Keratinocyte (primary cell): ENCODE data around the gene CEP95.

Experiments used
- EZH2 ChIP-seq: IDR thresholded peaks from one replicate; pipeline ENCODE4 v1.6.1; 2012; ENCODE audit warnings: inconsistent platforms, mild to moderate bottlenecking, low read length, moderate library complexity
- TF ChIP-seq, protein P1 (sequence below), 3 experiments: IDR thresholded peaks in 1 of 3; conservative IDR thresholded peaks in 1 of 3; optimal IDR thresholded peaks in 1 of 3; 2 replicates in 2 of 3; 3 replicates in 1 of 3; pipeline versions ENCODE3 to v1.5.1; 2011; ENCODE audit warnings: low read length in 3 of 3, mild to moderate bottlenecking in 3 of 3, moderate library complexity in 2 of 3, control low read depth in 1 of 3, inconsistent platforms in 1 of 3; ENCODE audit not compliant: insufficient read depth in 2 of 3; ENCODE audit errors: extremely low read depth in 1 of 3

DNA sequence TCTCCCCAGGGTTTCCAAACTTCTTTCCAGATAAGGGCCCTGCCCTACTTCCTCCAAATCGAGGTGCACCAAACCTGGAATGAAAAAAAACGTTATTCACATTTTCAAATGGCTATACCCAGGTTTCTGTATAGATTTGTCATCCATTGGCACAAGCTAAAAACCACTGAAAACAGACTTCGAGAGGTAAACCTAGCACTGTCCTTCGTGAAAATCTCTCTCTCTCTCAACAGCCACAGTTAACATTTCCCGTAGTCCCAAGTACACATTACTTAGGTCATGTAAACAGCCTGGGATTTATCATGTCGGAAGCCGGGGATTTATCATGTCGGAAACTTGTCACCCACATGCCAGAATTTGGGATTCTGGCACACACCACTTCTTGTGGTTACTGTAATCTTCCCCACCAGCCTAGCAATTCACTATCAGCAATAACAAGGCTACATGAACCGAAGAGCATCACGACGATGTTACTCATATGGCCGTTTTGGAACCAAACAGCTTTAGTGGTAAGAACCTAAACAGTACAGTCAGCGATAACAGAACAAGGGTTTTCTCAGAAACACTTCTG lies 1.9 kb upstream of the CEP95 start:
- TF ChIP-seq EZH2: no peak
- TF ChIP-seq, protein P1, sequence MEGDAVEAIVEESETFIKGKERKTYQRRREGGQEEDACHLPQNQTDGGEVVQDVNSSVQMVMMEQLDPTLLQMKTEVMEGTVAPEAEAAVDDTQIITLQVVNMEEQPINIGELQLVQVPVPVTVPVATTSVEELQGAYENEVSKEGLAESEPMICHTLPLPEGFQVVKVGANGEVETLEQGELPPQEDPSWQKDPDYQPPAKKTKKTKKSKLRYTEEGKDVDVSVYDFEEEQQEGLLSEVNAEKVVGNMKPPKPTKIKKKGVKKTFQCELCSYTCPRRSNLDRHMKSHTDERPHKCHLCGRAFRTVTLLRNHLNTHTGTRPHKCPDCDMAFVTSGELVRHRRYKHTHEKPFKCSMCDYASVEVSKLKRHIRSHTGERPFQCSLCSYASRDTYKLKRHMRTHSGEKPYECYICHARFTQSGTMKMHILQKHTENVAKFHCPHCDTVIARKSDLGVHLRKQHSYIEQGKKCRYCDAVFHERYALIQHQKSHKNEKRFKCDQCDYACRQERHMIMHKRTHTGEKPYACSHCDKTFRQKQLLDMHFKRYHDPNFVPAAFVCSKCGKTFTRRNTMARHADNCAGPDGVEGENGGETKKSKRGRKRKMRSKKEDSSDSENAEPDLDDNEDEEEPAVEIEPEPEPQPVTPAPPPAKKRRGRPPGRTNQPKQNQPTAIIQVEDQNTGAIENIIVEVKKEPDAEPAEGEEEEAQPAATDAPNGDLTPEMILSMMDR (optimal IDR thresholded peaks at IDR 0.05 in 1 of 3, IDR thresholded peaks at IDR 0.05 in 1 of 3, conservative IDR thresholded peaks at IDR 0.05 in 1 of 3; ENCODE audit: extremely low read depth in 1 of 3, insufficient read depth in 2 of 3, low read length in 3 of 3): no peak
